Activated T-helper 2 cell treated with anti-CD3 and anti-CD28 coated beads, Interferon-gamma antibody, Interleukin-2, Interleukin-4, amounts not matched to agents 10 μg/mL and 5 μg/mL and 100 μg/mL, durations not matched to agents 14 hours and 24 hours and 36 hours (primary cell): ENCODE measurements around the gene POU4F3. TPM values are rescaled to one million over a fixed set of nuclear protein-coding genes. Genes with fewer than 3 reads are reported as not detected.

Experiments
- DNase-seq: peaks from one replicate; pipeline ENCODE4 v3.0.0; 2021; ENCODE audit warnings: low spot score
- H3K27ac Mint-ChIP-seq: one replicate; pipeline ENCODE4 v1.8.0; 2021; ENCODE audit warnings: mixed read lengths
- H3K27me3 Mint-ChIP-seq: one replicate; pipeline ENCODE4 v1.8.0; 2021; ENCODE audit warnings: low read depth, mixed read lengths
- H3K36me3 Mint-ChIP-seq: one replicate; pipeline ENCODE4 v1.8.0; 2021; ENCODE audit warnings: low read depth, mixed read lengths
- H3K4me1 Mint-ChIP-seq: one replicate; pipeline ENCODE4 v1.8.0; 2021; ENCODE audit warnings: low read depth, mixed read lengths
- H3K4me3 Mint-ChIP-seq: one replicate; pipeline ENCODE4 v1.8.0; 2021; ENCODE audit warnings: low read depth, mild to moderate bottlenecking, moderate library complexity, mixed read lengths
- H3K9me3 Mint-ChIP-seq: one replicate; pipeline ENCODE4 v1.8.0; 2021; ENCODE audit warnings: mixed read lengths
- intact Hi-C: fragments of 100-400 bp; cut with micrococcal nuclease; formaldehyde crosslinking; loops from one replicate; pipeline ENCODE4 v1.15.1; 2023
- total RNA-seq: library from RNA; stranded (reverse); gene quantifications from 2 replicates; pipeline ENCODE4 v1.2.3, GENCODE V29; 2022

The POU4F3 gene
- total RNA-seq, 1 donor from 2014 or later = 0.14 TPM

GRCh38 chr5:146378986-146379385 is 40.3 kb downstream of the POU4F3 start:
- H3K27me3 Mint-ChIP-seq = peaks cover 2% of the 10 kb centered on the region
- H3K4me1 Mint-ChIP-seq = no peaks in the 10 kb centered on the region
- intact Hi-C loops = no loop called here
- no peak overlapping the region for H3K4me3 Mint-ChIP-seq
- no peaks in the 10 kb centered on the region for H3K9me3 Mint-ChIP-seq
- no peak overlapping the region for H3K27ac Mint-ChIP-seq
- H3K36me3 Mint-ChIP-seq = no peaks in the 10 kb centered on the region
- DNase-seq = no peak

GRCh38 chr5:146380714-146381113 is 42.1 kb downstream of the POU4F3 start:
- Mint-ChIP-seq H3K9me3 (no peaks in the 10 kb centered on the region), H3K4me1 (no peaks in the 10 kb centered on the region), H3K27ac (no peak overlapping the region), H3K36me3 (no peaks in the 10 kb centered on the region), H3K27me3 (peaks cover 2% of the 10 kb centered on the region), H3K4me3 (no peak overlapping the region)
- DNase-seq = no peak
- intact Hi-C loops = no loop called here

GRCh38 chr5:146388386-146388785 is 49.7 kb downstream of the POU4F3 start:
- Mint-ChIP-seq H3K27me3 (peaks cover 3% of the 10 kb centered on the region), H3K4me1 (no peaks in the 10 kb centered on the region), H3K36me3 (no peaks in the 10 kb centered on the region), H3K27ac (no peak overlapping the region), H3K9me3 (no peaks in the 10 kb centered on the region), H3K4me3 (no peak overlapping the region)
- no peak for DNase-seq
- intact Hi-C loops = no loop called here

- no peaks in the 10 kb centered on the region for H3K9me3 Mint-ChIP-seq
- H3K27me3 Mint-ChIP-seq = peaks cover 5% of the 10 kb centered on the region
- no peak overlapping the region for H3K27ac Mint-ChIP-seq
- intact Hi-C loops = no loop called here
- H3K4me3 Mint-ChIP-seq = no peak overlapping the region
- no peak for DNase-seq
- H3K36me3 Mint-ChIP-seq = no peaks in the 10 kb centered on the region
- no peaks in the 10 kb centered on the region for H3K4me1 Mint-ChIP-seq
Measured at GRCh38 chr5:146390469-146390868, 51.8 kb downstream of the POU4F3 start.

Other genes with a start within 250 kb of the POU4F3 start
- 0.71 and 0.74 TPM in 2 replicates for gene PLAC8L1, start 233.3 kb upstream of the POU4F3 start, total RNA-seq
- gene LARS1, start 156.2 kb upstream of the POU4F3 start, total RNA-seq = 135 and 138 TPM in 2 replicates
- gene RBM27, start 135.2 kb upstream of the POU4F3 start, total RNA-seq = 32.0 and 36.0 TPM in 2 replicates
- gene TCERG1, start 108.5 kb downstream of the POU4F3 start, total RNA-seq = 134 and 136 TPM in 2 replicates
- not detected in 2 replicates for gene GPR151, start 177.4 kb downstream of the POU4F3 start, total RNA-seq